Gastrocnemius medialis (tissue), 4 donors: ENCODE results near the gene NDC80. TPM values are rescaled to one million over a fixed set of nuclear protein-coding genes. Genes with fewer than 3 reads are reported as not detected.

Experiments used
- ATAC-seq, 2 donors: fragments of 150-250 bp; one replicate each; pipeline ENCODE4 v1.9.1; 2016
- DNase-seq, 2 donors: peaks; one replicate each; pipeline ENCODE4 v3.0.0-alpha.2; 2019
- H3K27ac ChIP-seq, 4 donors: fragments of 200-600 bp; sonication (generic); 1 replicate in 1 of 4; 2 replicates in 3 of 4; pipeline ENCODE4 v1.5.1; 2016 to 2018; ENCODE audit warnings: mild to moderate bottlenecking in 2 of 4, moderate library complexity in 1 of 4
- H3K27me3 ChIP-seq, 3 donors: fragments of 200-600 bp; sonication (generic) in 2 of 3; 1 replicate in 1 of 3; 2 replicates in 2 of 3; pipeline versions ENCODE4 v1.5.1 to v1.6.0; 2016 to 2019; ENCODE audit warnings: mild to moderate bottlenecking in 1 of 3, moderate library complexity in 1 of 3
- H3K36me3 ChIP-seq, 2 donors: fragments of 200-600 bp; sonication (generic) in 1 of 2; one replicate each; pipeline ENCODE4 v1.5.1; 2017 to 2018
- H3K4me1 ChIP-seq, 2 donors: fragments of 200-600 bp; sonication (generic) in 1 of 2; one replicate each; pipeline ENCODE4 v1.5.1; 2016 to 2017; ENCODE audit warnings: mild to moderate bottlenecking in 2 of 2
- H3K4me3 ChIP-seq, 4 donors: fragments of 200-600 bp; sonication (generic) in 3 of 4; 1 replicate in 1 of 4; 2 replicates in 3 of 4; pipeline ENCODE4 v1.5.1; 2016 to 2019; ENCODE audit warnings: mild to moderate bottlenecking in 2 of 4
- H3K9me3 ChIP-seq, 3 donors: fragments of 200-600 bp; sonication (generic) in 2 of 3; 1 replicate in 1 of 3; 2 replicates in 2 of 3; pipeline ENCODE4 v1.5.1; 2016 to 2019
- POLR2A ChIP-seq, 2 donors: fragments of 450-650 bp; IDR thresholded peaks; one replicate each; pipeline ENCODE4 v1.6.1; 2017; ENCODE audit warnings: antibody characterized with exemption in 2 of 2, mild to moderate bottlenecking in 2 of 2, moderate library complexity in 2 of 2
- in situ Hi-C, 4 donors: fragments of 200-750 bp; cut with MboI; loops; one replicate each; pipeline versions ENCODE4 v1.15.0 to v1.8.0; 2017; ENCODE audit warnings: low sequenced_read_pairs in 4 of 4
- intact Hi-C: fragments of 100-400 bp; cut with DNase I; formaldehyde crosslinking; loops from one replicate; pipeline ENCODE4 v1.15.1; 2023; ENCODE audit warnings: low total_unique reads
- total RNA-seq, 4 donors: library from RNA; depleted of rRNA; stranded (reverse); fragments of >200 nt; gene quantifications; one replicate each; pipeline versions ENCODE4 v1.1.0 to v1.2.3, GENCODE V29; 2016
- TF ChIP-seq, protein P1 (sequence below), 5 experiments: fragments of 450-650 bp in 3 of 5; fragments of 200-600 bp in 2 of 5; sonication (generic) in 2 of 5; IDR thresholded peaks in 4 of 5; conservative IDR thresholded peaks in 1 of 5; 1 replicate in 4 of 5; 2 replicates in 1 of 5; pipeline ENCODE4 v1.5.1; 2016 to 2019; ENCODE audit warnings: antibody characterized with exemption in 5 of 5, mild to moderate bottlenecking in 3 of 5, moderate library complexity in 3 of 5

Gene NDC80
- total RNA-seq, 4 donors from 2014 or later, result 0.27 TPM; not detected in 3

DNA sequence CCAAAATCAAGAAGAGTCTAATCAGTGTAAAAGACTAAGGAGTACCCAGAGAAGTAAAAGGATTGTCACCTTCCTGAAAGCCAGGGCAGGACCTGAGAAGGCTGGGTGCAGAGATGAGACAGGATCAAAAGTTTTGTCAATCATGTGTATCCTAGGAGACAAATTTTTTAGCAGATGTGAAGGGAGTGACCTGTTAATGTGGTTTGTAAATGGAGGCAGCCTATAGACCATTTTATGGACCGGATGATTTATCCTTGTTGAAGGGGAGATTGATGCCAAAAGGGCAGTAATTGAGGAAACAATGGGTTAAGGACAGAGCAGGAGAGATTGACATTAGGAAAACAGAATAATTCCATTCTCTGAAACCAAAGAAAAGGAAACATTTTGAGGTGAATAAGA, 813 bp downstream of the NDC80 start:
- no peaks in the 10 kb centered on the region for H3K27me3 ChIP-seq
- H3K4me1 ChIP-seq, result peaks cover 15 to 16% of the 10 kb centered on the region in 2 donors
- intact Hi-C loops, result no loop called here
- DNase-seq (no peak), ATAC-seq (no peak)
- peaks cover 0 to 2% of the 10 kb centered on the region in 2 donors for H3K36me3 ChIP-seq
- TF ChIP-seq, protein P1, sequence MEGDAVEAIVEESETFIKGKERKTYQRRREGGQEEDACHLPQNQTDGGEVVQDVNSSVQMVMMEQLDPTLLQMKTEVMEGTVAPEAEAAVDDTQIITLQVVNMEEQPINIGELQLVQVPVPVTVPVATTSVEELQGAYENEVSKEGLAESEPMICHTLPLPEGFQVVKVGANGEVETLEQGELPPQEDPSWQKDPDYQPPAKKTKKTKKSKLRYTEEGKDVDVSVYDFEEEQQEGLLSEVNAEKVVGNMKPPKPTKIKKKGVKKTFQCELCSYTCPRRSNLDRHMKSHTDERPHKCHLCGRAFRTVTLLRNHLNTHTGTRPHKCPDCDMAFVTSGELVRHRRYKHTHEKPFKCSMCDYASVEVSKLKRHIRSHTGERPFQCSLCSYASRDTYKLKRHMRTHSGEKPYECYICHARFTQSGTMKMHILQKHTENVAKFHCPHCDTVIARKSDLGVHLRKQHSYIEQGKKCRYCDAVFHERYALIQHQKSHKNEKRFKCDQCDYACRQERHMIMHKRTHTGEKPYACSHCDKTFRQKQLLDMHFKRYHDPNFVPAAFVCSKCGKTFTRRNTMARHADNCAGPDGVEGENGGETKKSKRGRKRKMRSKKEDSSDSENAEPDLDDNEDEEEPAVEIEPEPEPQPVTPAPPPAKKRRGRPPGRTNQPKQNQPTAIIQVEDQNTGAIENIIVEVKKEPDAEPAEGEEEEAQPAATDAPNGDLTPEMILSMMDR (IDR thresholded peaks at IDR 0.05 in 4 of 5, conservative IDR thresholded peaks at IDR 0.05 in 1 of 5), result no peak
- no peak for TF ChIP-seq POLR2A (IDR thresholded peaks at IDR 0.05)
- in situ Hi-C loops, result loop anchor here in 2 of 4 donors (5.0 to 25.0 kb wide), 3 partner anchors 80 to 690 kb away; partner anchors contain the start of gene MYL12B (in 1 of the 2)
- no peaks in the 10 kb centered on the region for H3K9me3 ChIP-seq
- no peak overlapping the region for H3K27ac ChIP-seq
- H3K4me3 ChIP-seq, result peak overlapping the region in 1 of 4 donors; percentile 85

DNA sequence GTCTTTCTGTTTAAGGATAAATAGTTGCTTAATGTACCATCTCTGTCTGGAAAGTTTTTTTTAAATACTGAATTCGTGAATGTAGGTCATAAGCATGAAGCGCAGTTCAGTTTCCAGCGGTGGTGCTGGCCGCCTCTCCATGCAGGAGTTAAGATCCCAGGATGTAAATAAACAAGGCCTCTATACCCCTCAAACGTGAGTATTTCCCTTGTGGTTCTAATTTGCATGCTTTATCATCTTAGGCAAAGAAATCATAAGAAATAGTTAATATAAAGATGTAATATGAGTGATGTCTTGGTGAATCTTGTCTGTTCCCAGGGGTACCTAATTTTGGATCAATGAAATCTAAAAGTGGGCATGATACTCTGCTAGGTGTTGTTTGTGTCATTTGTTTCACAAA, 1.5 kb downstream of the NDC80 start:
- Histone ChIP-seq H3K4me1 (peaks cover 15 to 16% of the 10 kb centered on the region in 2 donors), H3K27me3 (no peaks in the 10 kb centered on the region), H3K36me3 (no peaks in the 10 kb centered on the region), H3K9me3 (no peaks in the 10 kb centered on the region), H3K4me3 (no peak overlapping the region), H3K27ac (no peak overlapping the region)
- DNase-seq (no peak), ATAC-seq (no peak)
- in situ Hi-C loops (loop anchor here in 2 of 4 donors (5.0 to 25.0 kb wide), 3 partner anchors 79 to 689 kb away; partner anchors contain the start of gene MYL12B (in 1 of the 2)), intact Hi-C loops (no loop called here)
- TF ChIP-seq POLR2A (IDR thresholded peaks at IDR 0.05), result no peak
- TF ChIP-seq, protein P1 (IDR thresholded peaks at IDR 0.05 in 4 of 5, conservative IDR thresholded peaks at IDR 0.05 in 1 of 5), result no peak

DNA sequence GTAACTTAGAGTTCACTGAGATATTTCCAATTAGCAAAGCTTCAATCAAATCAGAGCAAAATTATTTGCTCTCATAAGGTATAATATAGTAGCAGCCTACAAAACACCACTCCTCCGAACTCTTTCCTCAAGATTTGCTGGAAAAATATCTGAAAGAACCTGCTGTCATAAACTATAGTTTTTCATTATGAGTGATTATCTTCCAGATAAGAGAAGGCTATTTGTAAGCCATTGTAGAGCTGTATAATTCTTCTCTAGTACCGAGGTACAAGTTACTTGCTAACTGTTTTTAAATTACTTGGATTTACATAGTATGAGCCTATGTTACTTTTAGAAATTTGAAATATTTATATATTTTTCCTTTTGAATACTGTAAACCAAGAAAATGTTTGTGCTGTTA, 2.1 kb downstream of the NDC80 start:
- no peaks in the 10 kb centered on the region for H3K9me3 ChIP-seq
- no peaks in the 10 kb centered on the region for H3K27me3 ChIP-seq
- H3K27ac ChIP-seq, result no peak overlapping the region
- H3K36me3 ChIP-seq, result no peaks in the 10 kb centered on the region
- H3K4me3 ChIP-seq, result no peak overlapping the region
- H3K4me1 ChIP-seq, result peaks cover 15 to 16% of the 10 kb centered on the region in 2 donors
- DNase-seq, result no peak
- intact Hi-C loops, result no loop called here
- in situ Hi-C loops, result loop anchor here in 2 of 4 donors (5.0 to 25.0 kb wide), 3 partner anchors 79 to 689 kb away; partner anchors contain the start of gene MYL12B (in 1 of the 2)
- TF ChIP-seq, protein P1 (IDR thresholded peaks at IDR 0.05 in 4 of 5, conservative IDR thresholded peaks at IDR 0.05 in 1 of 5), result no peak
- no peak for TF ChIP-seq POLR2A (IDR thresholded peaks at IDR 0.05)
- no peak for ATAC-seq

DNA sequence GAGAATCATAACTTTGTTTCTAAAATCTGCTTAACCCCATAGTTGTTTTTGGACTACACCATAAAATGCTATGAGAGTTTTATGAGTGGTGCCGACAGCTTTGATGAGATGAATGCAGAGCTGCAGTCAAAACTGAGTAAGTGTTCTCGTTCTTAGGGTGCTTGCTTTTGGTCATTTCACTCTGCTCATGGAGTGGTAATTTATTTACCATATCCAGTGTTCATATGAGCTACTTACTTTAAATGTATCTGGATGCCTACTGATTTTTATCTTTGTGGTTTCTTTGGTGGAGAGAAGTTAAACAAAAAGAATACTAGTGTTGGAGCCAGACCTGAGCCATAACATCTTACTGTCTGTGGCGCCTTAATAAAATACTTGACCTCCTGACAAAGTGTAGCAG, 16.4 kb downstream of the NDC80 start:
- in situ Hi-C loops, result no loop called here
- TF ChIP-seq, protein P1 (IDR thresholded peaks at IDR 0.05 in 4 of 5, conservative IDR thresholded peaks at IDR 0.05 in 1 of 5), result no peak
- TF ChIP-seq POLR2A (IDR thresholded peaks at IDR 0.05), result no peak
- no peak for DNase-seq
- Histone ChIP-seq H3K36me3 (no peaks in the 10 kb centered on the region), H3K27ac (no peak overlapping the region), H3K4me1 (no peaks in the 10 kb centered on the region), H3K27me3 (no peaks in the 10 kb centered on the region), H3K9me3 (no peaks in the 10 kb centered on the region), H3K4me3 (no peak overlapping the region)
- intact Hi-C loops, result no loop called here
- no peak for ATAC-seq
